Endometrium (tissue), 2 donors: ENCODE data around the gene TGM6.

Experiments used
- FAIRE-seq: peaks from 2 replicates; lab custom pipeline; 2012; peaks lifted over from hg19 to GRCh38; lab: Jason Lieb, UNC
- donor health status: control.
- donor health status: control.

The TGM6 gene

DNA sequence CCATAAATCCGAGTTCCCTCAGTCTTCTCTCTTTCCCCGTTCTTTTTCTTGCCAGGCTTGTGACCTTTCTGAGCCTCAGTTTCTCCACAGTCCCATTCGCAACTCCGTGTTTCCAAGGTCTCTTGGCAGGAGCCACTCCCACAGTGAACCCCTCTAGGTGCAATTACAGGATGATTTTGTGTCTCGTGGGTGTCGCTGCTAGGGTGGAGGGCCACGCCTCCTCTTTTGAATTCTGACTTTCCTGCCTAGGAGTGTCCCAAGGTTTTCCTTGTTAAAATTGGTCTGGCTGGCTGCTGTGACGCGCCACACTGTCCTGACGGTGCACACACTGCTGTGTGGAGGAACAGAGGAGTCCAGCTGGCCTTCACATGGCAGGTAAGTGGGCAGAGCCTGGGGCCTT lies at the start of gene TGM6:
Gene TGM6 (plus strand): TSS at position 301 of the 400 bp plus-strand sequence. CDS start 68 bp downstream, at position 369.
- FAIRE-seq, result no peak

DNA sequence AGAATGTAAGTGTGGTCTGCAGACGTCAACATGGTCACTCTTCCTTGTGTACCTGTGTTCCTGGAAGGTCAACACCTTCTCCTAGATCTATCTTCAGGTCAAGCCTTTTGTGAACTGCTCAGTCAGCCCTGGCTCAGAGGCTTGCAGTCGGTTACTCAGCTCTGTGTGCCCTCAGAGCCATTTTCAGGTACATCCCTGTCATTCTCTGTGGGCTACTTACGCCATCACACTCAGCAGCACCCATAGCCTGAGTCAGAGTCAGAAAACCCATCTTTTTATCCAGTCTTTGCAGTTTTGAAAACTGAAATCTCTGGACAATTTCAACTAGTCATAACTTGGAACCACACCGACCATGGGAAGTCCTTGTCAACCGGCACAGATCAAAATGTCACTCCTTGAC lies 49.6 kb upstream of the TGM6 start:
- no peak for FAIRE-seq

DNA sequence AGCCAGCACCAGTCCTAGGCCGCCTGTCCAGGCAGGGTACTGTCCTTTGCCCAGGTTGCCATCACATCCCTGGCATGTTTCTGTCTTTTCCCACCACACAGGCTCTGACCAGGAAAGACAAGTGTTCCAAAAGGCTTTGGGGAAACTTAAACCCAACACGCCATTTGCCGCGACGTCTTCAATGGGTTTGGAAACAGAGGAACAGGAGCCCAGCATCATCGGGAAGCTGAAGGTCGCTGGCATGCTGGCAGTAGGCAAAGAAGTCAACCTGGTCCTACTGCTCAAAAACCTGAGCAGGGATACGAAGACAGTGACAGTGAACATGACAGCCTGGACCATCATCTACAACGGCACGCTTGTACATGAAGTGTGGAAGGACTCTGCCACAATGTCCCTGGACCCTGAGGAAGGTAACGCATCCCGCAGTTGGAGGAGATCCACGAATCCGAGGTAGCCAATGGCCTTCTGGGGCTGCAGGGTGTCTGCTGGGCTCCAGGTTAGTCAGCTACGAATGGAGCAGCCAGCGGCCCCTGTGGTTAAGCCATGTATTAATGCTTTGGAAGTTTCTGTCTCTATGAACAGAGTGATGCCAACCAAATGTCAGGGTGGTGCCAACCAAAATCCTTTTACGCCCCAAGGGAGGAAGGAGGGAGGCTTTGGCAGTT lies 48.7 kb upstream of the TGM6 start:
- FAIRE-seq, result no peak

- no peak for FAIRE-seq
These were observed 48.0 kb upstream of the TGM6 start for GRCh38 chr20:2332711-2333110.

- FAIRE-seq, result no peak
These were observed 46.9 kb upstream of the TGM6 start for GRCh38 chr20:2333821-2334220.

DNA sequence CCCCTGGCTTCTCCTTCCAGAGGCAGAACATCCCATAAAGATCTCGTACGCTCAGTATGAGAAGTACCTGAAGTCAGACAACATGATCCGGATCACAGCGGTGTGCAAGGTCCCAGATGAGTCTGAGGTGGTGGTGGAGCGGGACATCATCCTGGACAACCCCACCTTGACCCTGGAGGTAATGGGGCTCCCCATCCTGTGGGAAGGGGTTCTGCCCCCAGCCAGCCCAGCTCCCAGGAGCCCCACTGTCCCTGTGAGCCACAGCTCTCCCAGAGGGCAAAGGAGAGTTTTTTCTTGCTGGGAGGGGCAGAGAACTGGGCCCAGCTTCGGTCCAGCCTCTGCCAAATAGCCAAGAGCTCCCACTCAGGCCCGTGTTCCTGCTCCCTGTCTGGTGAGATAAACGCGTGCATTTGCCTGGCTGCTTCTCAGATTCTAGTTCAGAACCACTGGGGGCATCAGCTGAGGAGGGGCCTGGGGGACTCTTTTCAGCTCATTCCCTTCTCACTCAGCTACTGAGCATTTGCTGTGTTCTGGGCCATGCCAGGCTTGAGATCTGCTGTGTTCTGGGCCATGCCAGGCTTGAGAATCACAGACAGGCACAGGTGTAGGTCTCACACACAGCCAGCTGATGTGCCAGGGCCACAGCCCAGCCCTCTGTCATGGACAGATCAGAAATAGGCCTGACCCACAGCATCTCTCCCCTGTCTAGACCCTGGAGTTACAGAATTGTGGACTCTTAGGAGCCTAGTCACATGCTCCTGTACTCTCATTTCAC lies 45.4 kb upstream of the TGM6 start:
- FAIRE-seq, result no peak

DNA sequence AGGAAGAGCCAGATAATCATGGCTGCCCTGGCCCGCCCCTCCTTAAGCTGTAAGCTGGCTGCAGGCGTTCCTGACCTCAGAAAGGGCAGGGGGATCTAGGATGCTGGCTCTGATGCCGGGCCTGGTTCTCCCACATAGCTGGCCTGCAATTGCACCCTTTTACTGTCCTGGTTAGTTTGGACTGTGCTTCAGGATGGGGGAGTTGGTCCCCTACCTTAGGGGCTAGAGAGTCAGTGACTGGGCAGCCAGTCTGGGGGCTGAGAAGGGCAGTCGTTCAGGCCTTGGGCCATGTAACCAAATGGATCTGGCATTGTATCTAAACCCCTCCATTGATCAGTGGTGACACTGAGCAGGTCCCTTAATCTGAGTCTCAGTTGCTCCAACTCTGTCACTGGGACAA lies 44.2 kb upstream of the TGM6 start:
- no peak for FAIRE-seq

DNA sequence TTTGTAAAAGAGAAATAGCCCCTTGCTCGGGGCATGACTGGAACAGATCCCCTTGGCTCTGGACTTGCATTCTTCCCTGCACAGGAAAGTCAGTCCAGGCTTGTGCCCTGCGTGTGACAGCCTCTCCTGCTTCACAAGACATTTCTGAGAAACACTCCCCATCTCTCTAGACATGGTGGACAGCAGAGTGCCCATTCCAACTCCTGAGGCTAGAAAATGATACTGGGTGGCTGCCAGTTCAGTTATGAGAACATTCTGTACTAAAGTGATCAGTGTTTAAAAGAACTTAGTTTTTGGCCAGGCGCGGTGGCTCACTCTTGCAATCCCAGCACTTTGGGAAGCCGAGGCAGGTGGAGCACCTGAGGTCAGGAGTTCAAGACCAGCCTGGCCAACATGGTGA lies 43.6 kb upstream of the TGM6 start:
- no peak for FAIRE-seq

DNA sequence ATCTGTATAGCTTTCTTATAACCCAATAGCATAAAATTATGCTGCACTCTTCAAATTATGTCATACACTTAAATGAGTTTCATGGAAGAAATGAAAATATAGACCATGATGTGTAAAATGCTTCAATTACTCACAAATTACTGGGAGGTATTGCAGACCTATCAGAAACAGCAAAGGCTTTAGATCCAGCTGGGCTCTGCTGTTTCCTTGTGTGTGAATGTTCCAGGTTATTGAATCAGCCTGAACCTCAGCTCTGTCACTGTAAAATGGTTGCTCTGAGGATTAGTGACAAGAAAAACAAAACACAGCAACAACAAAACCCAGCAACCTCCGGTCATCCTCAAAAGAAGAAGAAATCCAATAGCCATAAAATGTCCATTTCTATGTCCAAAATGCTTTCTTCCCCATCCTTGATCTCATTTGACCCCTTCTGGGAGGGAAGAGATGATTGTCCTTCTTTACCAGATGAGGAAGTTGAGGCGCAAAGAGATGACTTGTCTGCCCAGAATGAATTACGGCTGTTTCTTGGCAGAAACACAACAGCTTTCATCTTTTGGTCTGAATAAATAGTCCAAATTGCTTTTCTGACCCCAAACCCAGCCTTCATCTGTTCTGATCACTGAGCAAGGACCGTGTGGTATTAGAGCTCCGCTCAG lies 42.2 kb upstream of the TGM6 start:
- no peak for FAIRE-seq

DNA sequence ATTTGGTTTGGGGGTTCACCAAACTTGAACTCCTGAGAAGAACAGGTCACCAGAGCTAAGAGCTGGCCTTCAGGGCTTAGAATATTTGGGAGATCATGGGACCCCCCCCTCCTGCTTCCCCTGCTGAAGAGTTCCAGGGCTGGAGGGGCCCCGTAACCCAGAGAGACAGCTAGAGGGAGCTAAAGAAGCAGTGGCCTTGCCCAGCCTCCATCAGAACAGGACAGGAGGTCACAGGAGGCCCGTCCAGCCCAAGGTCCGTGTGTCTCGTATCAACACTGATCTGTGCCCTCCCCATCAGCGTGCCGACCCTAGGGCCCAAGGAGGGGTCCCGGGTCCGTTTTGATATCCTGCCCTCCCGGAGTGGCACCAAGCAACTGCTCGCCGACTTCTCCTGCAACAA lies 40.6 kb upstream of the TGM6 start:
- no peak for FAIRE-seq

DNA sequence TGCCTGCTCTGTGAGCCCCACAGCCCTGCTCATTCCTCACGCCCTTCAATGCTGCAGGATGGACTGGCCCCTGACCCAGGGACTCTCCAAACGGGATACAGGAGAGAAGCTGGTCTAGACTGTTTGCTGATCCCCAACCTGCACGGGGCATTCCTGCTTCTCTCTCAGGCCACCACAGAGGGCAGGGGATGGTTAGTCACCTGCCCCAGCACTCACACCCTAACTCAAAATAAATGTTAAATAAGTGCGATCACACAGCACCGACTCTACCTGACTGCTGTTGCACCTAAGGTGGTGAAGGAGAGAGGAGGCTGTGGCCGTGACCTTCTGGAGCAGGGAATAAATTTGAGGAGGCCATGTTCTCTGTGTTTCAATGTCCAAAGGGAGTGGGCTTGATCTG lies 39.9 kb upstream of the TGM6 start:
- FAIRE-seq, result no peak

DNA sequence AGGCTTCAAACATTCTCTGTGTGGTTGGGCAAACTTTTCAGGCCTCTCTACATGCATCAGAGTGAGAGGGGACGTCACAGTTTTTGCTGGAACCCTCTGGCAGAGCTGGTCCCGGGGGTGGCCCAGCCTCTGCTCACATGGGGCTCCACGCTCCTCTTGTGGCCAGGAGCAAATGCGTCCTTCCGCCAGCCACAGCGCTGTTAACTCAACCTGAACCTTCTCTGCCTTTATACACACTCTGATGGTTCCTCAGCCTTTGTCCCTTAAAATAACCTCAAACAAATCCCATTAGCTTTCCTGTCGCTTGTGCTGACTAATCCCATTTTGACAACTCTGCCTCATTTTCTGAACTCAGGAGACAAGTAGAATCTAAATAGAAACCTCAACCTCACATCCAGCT lies 39.4 kb upstream of the TGM6 start:
- no peak for FAIRE-seq

GRCh38 chr20:2342243-2342642 lies 38.5 kb upstream of the TGM6 start:
- no peak for FAIRE-seq

DNA sequence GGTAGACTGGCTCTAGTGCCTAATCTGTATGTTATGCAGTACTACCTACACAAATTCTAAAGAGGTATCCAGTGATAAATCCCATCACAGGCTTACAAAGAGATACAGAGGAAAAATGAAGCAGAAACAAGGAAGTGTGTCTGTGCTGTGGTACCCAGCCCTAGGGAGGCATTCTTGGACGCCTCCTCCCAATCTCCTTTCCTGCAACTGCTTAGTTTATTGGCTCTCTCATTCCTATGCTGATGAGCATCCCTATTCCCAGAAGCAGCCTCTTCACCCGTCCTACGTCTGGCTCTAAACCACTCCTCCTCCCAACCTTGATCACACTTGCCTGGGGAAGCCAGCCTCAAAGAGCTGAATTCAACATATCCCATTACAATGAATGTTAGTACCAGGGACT lies 34.5 kb upstream of the TGM6 start:
- no peak for FAIRE-seq

- FAIRE-seq, result no peak
These were observed 32.4 kb upstream of the TGM6 start for GRCh38 chr20:2348336-2348735.

GRCh38 chr20:2349801-2350200 lies 30.9 kb upstream of the TGM6 start:
- FAIRE-seq, result no peak

DNA sequence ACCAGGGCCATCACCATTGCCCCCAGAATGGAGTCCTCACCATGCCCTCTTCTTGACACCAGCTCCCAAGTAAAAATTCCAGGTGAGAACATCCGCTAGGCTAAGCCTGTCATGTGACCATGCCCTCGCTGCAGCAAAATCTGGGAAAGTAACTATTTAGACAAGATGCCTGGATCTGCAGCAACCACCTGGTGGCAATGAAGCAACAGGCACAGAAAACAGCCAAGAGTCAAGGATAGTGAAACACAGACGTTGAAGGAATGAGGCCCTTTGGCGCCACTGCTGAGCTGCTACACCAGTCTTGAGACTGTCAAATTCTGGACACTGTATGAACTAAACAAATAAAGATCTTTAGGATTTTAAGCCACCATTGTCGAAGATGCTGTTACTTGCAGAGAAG lies 30.1 kb upstream of the TGM6 start:
- FAIRE-seq, result no peak

- no peak for FAIRE-seq
These were observed 27.5 kb upstream of the TGM6 start for GRCh38 chr20:2353231-2353630.

DNA sequence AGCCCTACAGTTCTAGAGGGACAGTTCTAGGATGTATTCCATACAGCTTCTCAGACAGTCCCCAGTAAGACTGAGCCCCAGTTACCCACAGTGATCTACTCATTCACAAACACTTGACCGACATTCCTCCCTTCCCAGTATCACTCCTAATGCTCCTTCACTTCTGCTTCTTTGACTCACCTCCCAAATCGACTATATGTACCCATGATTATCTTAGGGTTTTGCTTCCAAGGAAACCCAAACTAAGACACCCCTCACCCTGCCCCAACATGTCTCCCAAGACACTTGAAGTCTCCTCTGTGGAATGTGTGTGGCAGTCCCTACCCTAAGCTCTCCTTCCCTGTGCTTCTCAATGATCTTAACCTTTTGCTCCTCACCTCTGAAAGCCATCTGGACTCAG lies 23.6 kb upstream of the TGM6 start:
- FAIRE-seq, result no peak

- no peak for FAIRE-seq
These were observed 22.7 kb upstream of the TGM6 start for GRCh38 chr20:2358006-2358405.

DNA sequence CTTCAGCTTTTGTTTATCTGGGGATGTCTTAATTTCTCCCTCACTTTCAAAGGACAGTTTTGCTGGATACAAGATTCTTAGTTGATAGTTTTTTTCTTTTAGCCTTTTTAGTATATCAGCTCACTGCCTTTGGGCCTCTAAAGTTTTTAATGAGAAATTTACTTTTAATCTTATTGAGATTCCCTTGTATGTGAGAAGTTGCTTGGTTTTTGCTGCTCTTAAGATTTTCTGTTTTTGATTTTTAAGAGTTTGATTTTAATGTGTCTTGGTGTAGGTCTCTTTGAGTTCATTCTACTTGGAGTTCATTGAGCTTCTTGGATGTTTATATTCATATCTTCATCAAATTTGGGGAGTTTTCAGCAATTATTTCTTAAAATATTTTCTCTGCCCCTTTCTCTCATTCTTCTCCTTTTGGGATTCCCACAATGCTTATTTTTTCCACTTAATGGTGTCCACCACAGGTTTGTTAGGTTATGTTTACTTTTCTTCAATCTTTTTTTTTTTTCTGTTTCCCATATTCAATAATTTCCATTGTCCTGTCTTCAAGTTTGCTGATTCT lies 19.6 kb upstream of the TGM6 start:
- no peak for FAIRE-seq

- no peak for FAIRE-seq
These were observed 17.5 kb upstream of the TGM6 start for GRCh38 chr20:2363187-2363586.

- FAIRE-seq, result no peak
These were observed 17.1 kb upstream of the TGM6 start for GRCh38 chr20:2363587-2363986.
